GM21528 (cell line): ENCODE measurements around the gene KAT7.
"Not testable (repeated sequence)": the region's sequence is repeated elsewhere in the genome, so short reads cannot be mapped to it uniquely, and the experiment has no call there.

ENCODE experiments used
- ATAC-seq: cut with Tn5 transposase; IDR thresholded peaks from one replicate; pipeline ENCODE4 v1.9.1; 2021; ENCODE audit warnings: mild to moderate bottlenecking, moderate library complexity; ENCODE audit not compliant: unreplicated experiment, low FRiP score

KAT7 gene

GRCh38 chr17:49798182-49798581 is 9.7 kb downstream of the KAT7 start:
- no peak for ATAC-seq

GRCh38 chr17:49798738-49799137 is 10.3 kb downstream of the KAT7 start:
- no peak for ATAC-seq

- no peak for ATAC-seq
Measured at GRCh38 chr17:49809056-49809455, 20.6 kb downstream of the KAT7 start.

DNA sequence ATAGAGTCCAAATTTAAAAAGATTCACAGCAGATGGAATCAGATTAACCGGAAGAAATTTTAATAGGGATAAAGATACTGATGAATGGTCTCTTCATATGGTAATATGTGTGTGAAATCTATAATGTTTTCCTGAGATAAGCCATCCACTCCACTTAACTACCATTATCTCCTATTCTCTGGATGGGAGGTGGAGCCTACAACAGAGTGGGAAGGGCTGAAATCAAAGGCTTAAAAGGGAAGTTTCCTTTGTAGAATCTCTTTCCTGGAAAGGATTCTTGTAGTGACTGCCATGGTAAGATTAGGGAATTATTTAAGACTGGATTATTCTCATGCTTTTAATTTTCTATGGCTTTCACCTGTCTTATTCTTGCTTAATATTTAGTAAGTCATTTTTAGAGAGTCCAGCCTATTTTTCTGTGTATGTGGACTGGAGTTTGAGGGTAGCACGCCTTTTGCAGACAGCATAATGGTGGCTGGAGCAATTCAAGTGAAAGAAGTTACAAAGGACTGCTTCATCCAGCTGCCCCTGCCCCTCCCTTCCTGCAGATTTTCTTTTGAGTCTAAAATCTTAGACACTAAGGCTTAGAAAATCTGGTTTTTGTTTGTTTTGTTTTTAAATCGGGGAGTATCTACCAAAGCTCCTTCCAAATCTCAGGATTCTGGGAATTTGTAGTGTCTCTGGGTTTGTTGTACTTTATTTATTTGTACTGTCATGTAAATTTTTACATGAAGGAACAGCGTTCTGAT is 26.5 kb downstream of the KAT7 start:
- ATAC-seq = no peak

GRCh38 chr17:49815761-49816281 is 27.3 kb downstream of the KAT7 start:
- no peak for ATAC-seq

- ATAC-seq = no peak
Measured at GRCh38 chr17:49817993-49818392, 29.5 kb downstream of the KAT7 start.

GRCh38 chr17:49819138-49819537 is 30.7 kb downstream of the KAT7 start:
- ATAC-seq = no peak

GRCh38 chr17:49819651-49820050 is 31.2 kb downstream of the KAT7 start:
- ATAC-seq = no peak

DNA sequence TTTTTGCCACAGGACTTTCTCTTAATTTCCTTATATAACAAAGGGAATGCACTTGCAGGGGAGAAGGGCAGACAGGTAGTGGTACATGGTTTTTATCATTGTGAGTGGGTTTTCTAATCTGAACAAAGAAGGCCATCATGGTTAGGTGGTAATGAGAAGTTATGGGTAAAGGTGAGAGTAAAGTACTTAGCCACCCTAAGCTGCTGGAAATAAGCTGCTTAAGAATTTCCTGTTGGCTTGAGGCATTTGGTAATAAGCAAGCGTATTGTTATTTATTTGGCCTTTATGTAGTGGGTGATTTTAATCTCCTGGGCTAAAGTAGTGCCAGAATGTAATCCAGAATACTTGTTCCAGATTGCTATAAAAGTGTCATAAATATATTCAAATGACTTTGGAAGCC is 32.3 kb downstream of the KAT7 start:
- no peak for ATAC-seq

DNA sequence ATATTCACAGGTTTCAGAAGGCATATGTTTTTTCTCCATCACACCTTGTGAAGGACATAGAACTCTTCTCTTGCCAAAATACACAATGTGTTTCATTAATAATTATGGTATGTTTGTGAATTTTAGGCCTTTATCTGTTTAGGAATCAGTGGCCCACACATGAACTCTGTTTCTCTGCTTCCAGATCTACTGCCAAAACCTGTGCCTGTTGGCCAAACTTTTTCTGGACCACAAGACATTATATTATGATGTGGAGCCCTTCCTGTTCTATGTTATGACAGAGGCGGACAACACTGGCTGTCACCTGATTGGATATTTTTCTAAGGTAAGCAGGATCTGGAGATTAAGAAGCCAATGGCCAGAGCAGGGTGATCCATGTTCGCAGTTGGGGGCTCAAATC is 33.0 kb downstream of the KAT7 start:
- no peak for ATAC-seq

DNA sequence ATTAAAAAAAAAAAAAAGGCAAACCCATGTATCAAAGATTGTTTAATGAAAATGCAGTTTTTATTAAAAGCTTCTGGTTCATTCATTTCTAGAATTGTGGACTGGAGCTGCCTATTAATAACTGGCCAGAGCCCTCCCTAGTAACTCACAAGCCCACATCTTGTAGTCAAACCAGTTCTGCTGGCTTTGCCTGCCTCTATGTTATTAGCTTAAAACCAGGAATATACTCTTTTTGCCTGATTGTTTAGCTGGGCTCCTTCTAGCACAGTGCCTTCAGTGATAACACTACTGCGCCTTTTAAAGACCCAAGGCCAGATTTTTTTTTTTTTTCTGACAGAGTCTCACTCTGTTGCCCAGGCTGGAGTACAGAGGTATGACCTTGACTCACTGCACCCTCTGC is 33.4 kb downstream of the KAT7 start:
- ATAC-seq = no peak

- ATAC-seq = no peak
Measured at GRCh38 chr17:49822829-49823228, 34.3 kb downstream of the KAT7 start.

DNA sequence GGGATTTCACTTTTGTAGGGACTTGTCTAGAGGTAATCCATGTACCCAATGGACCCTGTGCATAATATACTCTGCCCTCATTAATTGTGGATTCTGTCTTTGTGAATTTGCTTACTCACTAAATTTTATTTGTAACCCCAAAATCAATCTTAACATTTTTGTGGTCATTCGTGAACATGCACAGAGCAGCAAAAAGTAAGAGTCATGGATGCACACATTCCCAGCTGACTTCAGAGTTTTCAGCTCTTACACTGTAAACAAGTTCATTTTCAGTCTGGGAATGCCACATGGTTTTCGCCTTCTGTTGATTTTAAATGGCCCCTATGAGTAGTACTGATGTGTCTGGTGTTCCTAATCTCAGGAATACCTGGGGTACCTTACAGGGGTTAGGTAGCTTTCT is 35.1 kb downstream of the KAT7 start:
- ATAC-seq = no peak

DNA sequence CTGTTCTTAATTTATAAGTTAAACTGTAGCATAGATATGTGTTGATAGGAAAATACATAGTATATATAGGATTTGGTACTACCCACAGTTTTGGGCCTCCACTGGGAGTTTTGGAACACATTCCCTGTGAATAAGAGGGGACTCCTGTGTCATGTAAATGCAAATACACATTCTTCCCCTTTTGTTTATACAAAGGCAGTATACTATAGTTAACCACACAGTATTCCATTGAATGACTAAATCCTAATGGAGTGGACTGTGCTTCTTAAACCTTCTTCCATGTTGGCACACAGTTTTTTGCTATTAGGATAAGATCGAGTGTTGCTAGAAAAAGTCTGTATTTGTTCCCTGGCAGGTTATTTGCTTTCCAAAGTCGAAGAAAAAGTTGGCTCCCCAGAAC is 37.2 kb downstream of the KAT7 start:
- no peak for ATAC-seq

DNA sequence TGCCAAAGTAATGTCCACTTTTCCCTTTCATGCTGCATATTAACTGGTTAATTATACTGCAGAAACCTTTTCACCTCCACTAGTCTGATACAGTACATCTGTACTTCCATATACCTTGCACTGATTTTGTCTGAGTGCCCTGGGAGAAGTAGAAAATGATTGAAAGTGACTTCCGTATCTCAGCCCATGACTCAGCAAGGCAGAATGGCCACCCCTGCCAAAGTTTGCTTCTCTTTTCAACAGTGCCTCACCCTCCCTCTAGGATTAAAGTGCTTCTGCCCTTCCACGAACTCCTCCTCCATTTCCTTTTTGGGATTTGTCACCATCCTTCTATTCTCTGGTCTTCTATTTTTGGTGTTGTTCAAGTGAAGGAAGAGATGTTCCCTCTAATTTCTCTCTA is 39.8 kb downstream of the KAT7 start:
- not testable (repeated sequence) for ATAC-seq

GRCh38 chr17:49829026-49829425 is 40.5 kb downstream of the KAT7 start:
- no peak for ATAC-seq

- ATAC-seq = no peak
Measured at GRCh38 chr17:49830605-49831004, 42.1 kb downstream of the KAT7 start.

GRCh38 chr17:49832840-49833599 is 44.5 kb downstream of the KAT7 start:
- ATAC-seq = no peak

DNA sequence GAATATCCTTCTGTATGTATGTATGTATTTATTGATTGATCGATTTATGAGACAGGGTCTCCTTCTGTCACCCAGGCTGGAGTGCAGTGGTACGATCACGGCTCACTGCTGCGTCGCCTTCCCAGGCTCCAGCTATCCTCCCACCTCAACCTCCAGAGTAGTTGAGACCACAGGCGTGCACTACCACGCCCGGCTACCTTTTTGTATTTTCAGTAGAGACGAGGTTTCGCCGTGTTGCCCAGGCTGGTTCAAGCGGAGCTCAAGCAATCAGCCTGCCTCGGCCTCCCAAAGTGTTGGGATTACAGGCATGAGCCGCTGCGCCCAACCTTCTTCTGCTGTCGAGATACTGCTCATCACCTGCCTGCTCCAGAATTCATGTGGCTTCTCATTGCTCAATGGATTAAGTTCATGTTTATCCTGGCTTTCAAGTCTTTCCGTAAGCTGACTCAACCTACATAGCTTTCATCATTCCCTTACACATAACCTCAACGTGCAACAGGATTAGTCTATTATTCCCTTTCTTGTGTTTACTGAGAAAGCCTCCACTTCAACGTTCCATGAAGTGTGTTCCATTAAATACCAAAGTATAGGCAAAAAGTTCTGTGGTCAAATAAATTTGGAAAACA is 45.8 kb downstream of the KAT7 start:
- no peak for ATAC-seq

DNA sequence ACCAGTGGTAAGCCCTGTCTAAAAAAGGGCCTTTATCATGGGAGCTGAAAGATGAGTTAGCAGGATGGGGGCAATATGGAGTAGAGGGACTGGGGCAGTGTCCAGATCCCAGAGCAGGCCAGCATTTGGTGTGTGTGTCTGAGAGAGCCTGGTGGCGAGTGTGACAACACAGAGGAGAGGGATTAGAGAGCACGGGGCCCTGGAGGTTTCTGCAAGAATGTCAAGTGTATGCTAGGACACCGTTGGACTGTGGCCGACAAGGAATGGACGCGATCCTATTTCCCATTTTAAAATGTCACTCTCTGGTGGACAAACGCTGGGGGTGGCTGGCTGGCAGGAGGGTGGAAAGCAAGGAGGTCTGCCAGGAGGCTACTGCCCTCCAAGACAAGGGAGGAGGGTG is 47.0 kb downstream of the KAT7 start:
- ATAC-seq = no peak
